Colon (tissue), 2 donors: Measurements from ENCODE around the gene CNPY1.

Source experiments
- FAIRE-seq: peaks from 2 replicates; lab custom pipeline; 2012; peaks lifted over from hg19 to GRCh38; lab: Jason Lieb, UNC
- donor health status: control.
- donor health status: control.

Gene CNPY1

DNA sequence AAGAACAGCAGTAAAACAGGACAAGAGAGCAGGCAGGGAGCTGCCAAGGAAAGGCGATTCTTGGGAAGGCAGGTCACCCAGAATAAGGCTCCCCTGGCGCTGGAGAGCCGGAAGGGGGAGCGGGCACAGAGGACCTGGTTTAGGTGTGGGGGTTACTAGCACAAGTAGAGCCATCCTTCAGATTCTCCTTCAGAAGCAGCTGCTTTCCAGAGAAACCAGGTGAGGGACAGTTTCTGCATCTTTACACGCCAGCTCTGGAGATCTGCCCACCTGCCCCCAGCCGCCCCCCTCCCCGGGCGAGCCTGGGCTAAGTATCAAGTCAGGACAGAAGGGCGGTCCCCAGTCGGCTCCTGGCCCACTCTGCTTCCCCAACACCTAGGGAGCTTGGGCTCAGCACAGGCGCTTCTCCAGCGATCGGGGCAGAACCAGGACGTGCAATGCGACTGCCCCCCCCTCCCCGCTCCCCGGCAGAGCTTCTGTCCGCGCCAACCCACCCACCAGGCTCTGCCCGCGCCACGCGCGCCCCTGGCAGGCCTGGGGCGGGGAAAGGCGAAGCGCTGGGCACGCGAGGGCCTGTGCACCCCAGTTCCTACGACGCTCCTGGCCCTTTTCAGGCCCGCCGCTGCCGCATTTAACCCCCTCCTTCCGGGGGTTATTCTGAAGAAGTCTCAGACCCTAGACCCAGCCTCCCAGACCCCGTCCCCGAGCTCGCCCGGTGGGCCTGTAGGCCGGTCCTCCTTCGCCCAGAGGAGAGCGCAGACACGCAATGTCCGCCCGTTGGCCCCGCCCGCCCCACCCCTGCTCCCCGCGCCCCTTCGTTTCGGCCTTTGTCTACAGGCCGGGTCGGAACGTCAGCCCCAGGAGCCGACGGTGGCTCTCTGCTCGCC is 92.8 kb downstream of the CNPY1 start:
- no peak for FAIRE-seq

DNA sequence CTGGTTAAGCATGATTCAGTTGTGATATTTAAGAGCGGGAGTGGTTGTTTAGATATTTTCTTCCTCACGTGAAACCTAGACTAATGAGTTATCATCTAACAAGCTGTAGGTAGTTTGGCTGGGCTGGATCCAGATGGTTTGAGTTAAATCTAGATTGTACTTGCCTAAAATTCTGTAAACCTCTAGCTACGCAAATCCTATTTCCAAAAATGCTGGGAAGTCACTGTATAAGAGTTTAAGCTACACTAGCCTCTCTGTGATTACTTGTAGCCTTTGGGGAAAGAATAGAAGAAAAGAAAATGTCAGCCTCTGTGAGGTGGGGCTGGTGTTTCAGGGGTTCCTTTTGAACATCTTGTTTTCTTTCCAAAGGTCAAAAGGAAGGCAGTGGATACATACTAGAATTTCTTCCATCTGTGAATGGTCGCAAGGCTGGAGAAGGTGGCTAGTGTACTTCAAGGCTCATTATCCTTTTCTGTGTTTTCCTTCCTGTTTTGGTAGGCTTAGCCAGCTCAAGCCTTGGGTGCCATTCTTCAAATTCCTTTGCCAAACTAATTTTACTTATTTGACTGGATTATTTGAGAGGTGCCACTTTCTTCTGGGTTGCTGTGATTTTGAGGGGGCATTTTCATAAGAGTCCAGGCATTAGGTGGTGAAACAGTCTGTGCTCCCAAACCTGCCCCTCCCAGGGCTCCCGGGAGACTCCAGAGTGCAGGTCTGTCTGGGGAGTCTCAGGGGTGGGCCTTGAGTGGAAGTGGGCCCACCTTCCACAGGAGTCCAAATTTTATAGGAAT is 93.7 kb downstream of the CNPY1 start:
- no peak for FAIRE-seq

DNA sequence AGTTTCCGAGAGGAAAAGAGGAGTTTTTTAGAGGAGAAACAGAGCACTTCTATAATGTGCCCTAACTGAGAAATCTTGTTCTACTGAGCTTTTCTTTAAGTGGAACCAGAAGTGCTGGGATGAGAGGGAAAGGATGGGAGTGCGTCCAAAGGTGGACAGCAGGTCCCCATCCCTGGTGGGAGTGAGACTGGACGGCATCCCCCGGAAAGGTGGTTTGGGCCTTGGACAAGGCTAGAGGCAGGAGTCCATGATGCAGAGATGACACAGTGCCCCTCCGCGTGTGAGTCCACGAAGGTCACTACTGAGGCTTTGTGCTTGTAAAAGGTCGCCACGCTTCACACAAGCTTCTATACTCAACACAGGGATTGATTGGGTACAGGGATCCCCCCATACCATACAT is 94.5 kb downstream of the CNPY1 start:
- FAIRE-seq = no peak
